Natural killer cell (primary cell): ENCODE results near the gene GYG2. TPM values are rescaled to one million over a fixed set of nuclear protein-coding genes. Genes with fewer than 3 reads are reported as not detected.
"Not testable (repeated sequence)": the region's sequence is repeated elsewhere in the genome, so short reads cannot be mapped to it uniquely, and the experiment has no call there.

Experiments used
- ATAC-seq, 3 donors: fragments of 150-1000 bp in 2 of 3; fragments of 200-7000 bp in 1 of 3; cut with Tn5 transposase; 1 replicate in 1 of 3; 2 replicates in 2 of 3; pipeline ENCODE4 v1.10.0; 2021; ENCODE audit warnings: mild to moderate bottlenecking in 2 of 3, moderate library complexity in 2 of 3
- DNase-seq, 2 donors: peaks; one replicate each; pipeline versions ENCODE4 v3.0.0 to v3.0.0-alpha.2; 2013 to 2021; ENCODE audit warnings: mixed read lengths in 1 of 2
- H3K27ac ChIP-seq: one replicate; pipeline ENCODE4 v1.5.1; 2013; ENCODE audit warnings: mild to moderate bottlenecking, low read length
- H3K27me3 ChIP-seq: one replicate; pipeline ENCODE4 v1.6.1; 2013; ENCODE audit warnings: low read length; ENCODE audit not compliant: control insufficient read depth, insufficient read depth
- H3K36me3 ChIP-seq: one replicate; pipeline ENCODE4 v1.6.1; 2013; ENCODE audit warnings: low read length; ENCODE audit not compliant: control insufficient read depth, insufficient read depth
- H3K4me1 ChIP-seq: one replicate; pipeline ENCODE4 v1.6.1; 2013; ENCODE audit warnings: low read length; ENCODE audit not compliant: control insufficient read depth, insufficient read depth
- H3K4me3 ChIP-seq: one replicate; pipeline ENCODE4 v1.5.1; 2013; ENCODE audit warnings: low read length
- H3K9me3 ChIP-seq: one replicate; pipeline ENCODE4 v1.6.1; 2013; ENCODE audit warnings: low read length; ENCODE audit not compliant: control insufficient read depth, insufficient read depth
- H3K27ac Mint-ChIP-seq, 2 donors: one replicate each; pipeline ENCODE4 v1.8.0; 2022; ENCODE audit warnings: mild to moderate bottlenecking in 2 of 2, mixed read lengths in 2 of 2, moderate library complexity in 1 of 2
- H3K27me3 Mint-ChIP-seq, 2 donors: one replicate each; pipeline ENCODE4 v1.8.0; 2022; ENCODE audit warnings: low read depth in 2 of 2, mixed read lengths in 2 of 2
- H3K36me3 Mint-ChIP-seq: one replicate; pipeline ENCODE4 v1.8.0; 2022; ENCODE audit warnings: mixed read lengths
- H3K4me1 Mint-ChIP-seq, 2 donors: one replicate each; pipeline ENCODE4 v1.8.0; 2022; ENCODE audit warnings: mixed read lengths in 2 of 2
- H3K4me3 Mint-ChIP-seq: one replicate; pipeline ENCODE4 v1.8.0; 2022; ENCODE audit warnings: mild to moderate bottlenecking, moderate library complexity, mixed read lengths
- H3K9me3 Mint-ChIP-seq, 2 donors: one replicate each; pipeline ENCODE4 v1.8.0; 2022; ENCODE audit warnings: mixed read lengths in 2 of 2
- CTCF ChIP-seq: fragments of 200-600 bp; IDR thresholded peaks from one replicate; pipeline ENCODE4 v1.8.0; 2022; ENCODE audit warnings: antibody characterized with exemption
- WGBS: methylation state at CpG from one replicate; pipeline ENCODE4 v1.1.7; 2013; ENCODE audit warnings: missing lambda C conversion rate; ENCODE audit not compliant: insufficient coverage; 5-methylcytosine and 5-hydroxymethylcytosine counted together
- intact Hi-C: fragments of 100-400 bp; cut with micrococcal nuclease; formaldehyde crosslinking; loops from one replicate; pipeline ENCODE4 v1.14.2; 2022
- total RNA-seq, 4 donors: library from RNA; stranded (reverse); fragments of 120-200 nt in 1 of 4; gene quantifications; one replicate each; pipeline versions ENCODE4 v1.2.3 to v1.2.4, GENCODE V29; 2013 to 2022

The GYG2 gene
- total RNA-seq, 3 donors from 2014 or later (not counting 1 experiment from before 2014, with no cell fraction given), result not detected

DNA sequence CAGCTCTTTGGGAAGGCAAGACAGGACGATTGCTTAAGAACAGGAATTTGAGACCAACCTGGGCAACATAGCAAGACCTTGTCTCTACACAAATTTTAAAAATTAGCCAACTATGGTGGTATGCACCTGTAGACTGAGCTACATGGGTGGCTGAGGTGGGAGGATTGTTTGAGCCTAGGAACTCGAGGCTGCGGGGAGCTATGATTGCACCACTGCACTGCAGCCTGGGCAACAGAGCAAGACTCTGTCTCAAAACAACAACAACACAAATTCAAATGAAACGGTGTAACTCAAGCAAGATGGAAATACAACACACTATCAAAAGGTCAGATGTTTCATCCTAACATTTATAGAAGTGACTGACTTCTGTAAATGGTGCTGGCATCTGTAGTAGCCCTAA, 39.8 kb upstream of the GYG2 start:
- no peak for DNase-seq
- H3K4me3 Mint-ChIP-seq, result no peak overlapping the region
- no peaks in the 10 kb centered on the region for H3K27me3 Mint-ChIP-seq
- no peak for ATAC-seq
- Histone ChIP-seq H3K4me3 (no peak overlapping the region), H3K27ac (no peak overlapping the region), H3K9me3 (no peaks in the 10 kb centered on the region), H3K4me1 (no peaks in the 10 kb centered on the region), H3K27me3 (no peaks in the 10 kb centered on the region), H3K36me3 (no peaks in the 10 kb centered on the region)
- intact Hi-C loops, result no loop called here
- 68% methylated on average over 2 of the region's 4 CpGs for WGBS
- H3K27ac Mint-ChIP-seq, result no peak overlapping the region
- TF ChIP-seq CTCF, result no peak
- no peaks in the 10 kb centered on the region for H3K9me3 Mint-ChIP-seq
- H3K4me1 Mint-ChIP-seq, result no peaks in the 10 kb centered on the region
- H3K36me3 Mint-ChIP-seq, result no peaks in the 10 kb centered on the region

DNA sequence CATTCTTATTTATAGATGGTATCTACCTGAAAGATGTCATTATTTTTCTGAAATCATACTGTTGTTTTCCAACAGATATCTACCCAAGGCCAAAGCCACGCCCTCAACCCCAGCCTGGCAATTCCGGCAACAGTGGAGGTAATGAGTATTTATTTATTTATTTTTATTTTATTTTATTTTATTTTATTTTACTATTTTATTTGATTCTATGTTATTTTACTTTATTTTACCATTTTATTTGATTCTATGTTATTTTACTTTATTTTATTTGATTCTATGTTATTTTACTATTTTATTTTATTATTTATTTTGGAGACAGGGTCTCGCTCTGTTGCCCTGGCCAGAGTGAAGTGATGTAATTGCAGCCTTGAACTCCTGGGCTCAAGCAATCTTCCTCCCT, 39.2 kb upstream of the GYG2 start:
- Histone ChIP-seq H3K9me3 (no peaks in the 10 kb centered on the region), H3K4me1 (no peaks in the 10 kb centered on the region), H3K27me3 (no peaks in the 10 kb centered on the region), H3K4me3 (no peak overlapping the region), H3K36me3 (no peaks in the 10 kb centered on the region), H3K27ac (no peak overlapping the region)
- intact Hi-C loops, result no loop called here
- TF ChIP-seq CTCF, result no peak
- H3K36me3 Mint-ChIP-seq, result no peaks in the 10 kb centered on the region
- H3K4me1 Mint-ChIP-seq, result no peaks in the 10 kb centered on the region
- H3K4me3 Mint-ChIP-seq, result no peak overlapping the region
- H3K9me3 Mint-ChIP-seq, result no peaks in the 10 kb centered on the region
- no peaks in the 10 kb centered on the region for H3K27me3 Mint-ChIP-seq
- no peak overlapping the region for H3K27ac Mint-ChIP-seq
- ATAC-seq (no peak), DNase-seq (no peak)
- 100% methylated on average over 1 of the region's 3 CpGs for WGBS

DNA sequence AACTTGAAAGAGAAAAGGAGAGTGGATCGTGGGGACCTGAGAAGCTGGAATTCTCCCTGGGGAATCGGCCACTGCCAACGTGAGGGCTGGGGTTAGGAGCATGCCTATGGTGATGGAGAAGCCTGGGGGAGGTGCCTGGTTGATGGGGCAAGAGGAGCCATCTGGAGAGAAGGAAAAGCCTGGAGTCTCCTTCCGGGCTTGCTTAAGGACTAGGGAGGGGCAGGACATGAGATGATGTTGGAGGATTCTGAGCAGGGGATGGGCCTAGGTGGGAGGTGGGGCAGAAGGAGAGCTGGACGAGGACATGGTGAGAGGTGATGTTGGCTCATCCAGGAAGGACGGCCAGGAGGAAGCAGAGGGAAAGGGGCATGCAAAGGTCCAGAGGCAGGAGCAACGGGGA, 35.0 kb upstream of the GYG2 start:
- Histone ChIP-seq H3K4me3 (no peak overlapping the region), H3K4me1 (no peaks in the 10 kb centered on the region), H3K9me3 (no peaks in the 10 kb centered on the region), H3K27me3 (no peaks in the 10 kb centered on the region), H3K36me3 (no peaks in the 10 kb centered on the region), H3K27ac (no peak overlapping the region)
- TF ChIP-seq CTCF, result no peak
- WGBS, result 75% methylated on average over 7 of the region's 7 CpGs
- Mint-ChIP-seq H3K27ac (no peak overlapping the region), H3K4me3 (no peak overlapping the region), H3K27me3 (no peaks in the 10 kb centered on the region), H3K9me3 (no peaks in the 10 kb centered on the region), H3K36me3 (no peaks in the 10 kb centered on the region), H3K4me1 (no peaks in the 10 kb centered on the region)
- DNase-seq, result no peak
- intact Hi-C loops, result no loop called here
- no peak for ATAC-seq

GRCh38 chrX:2794336-2794735, 34.4 kb upstream of the GYG2 start:
- intact Hi-C loops, result no loop called here

DNA sequence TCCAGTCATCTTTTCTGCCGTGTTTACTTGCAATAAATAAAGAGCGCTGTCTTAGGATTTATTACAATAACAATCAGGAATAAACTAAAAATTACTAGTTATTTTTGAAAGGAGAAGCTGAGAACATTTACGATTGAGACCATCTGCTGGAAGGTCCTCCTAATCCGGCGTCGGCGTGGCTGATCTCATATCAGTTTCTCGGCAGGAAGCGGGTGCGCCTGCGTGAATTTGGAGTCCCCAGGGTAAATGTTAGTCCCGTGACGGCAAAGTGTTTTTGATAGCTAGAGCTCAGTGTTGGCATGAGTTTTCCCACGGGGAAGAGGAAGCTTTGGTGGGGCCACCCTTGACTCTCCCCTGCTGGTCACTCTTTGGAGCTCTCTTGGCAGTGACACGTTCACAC, 31.9 kb upstream of the GYG2 start:
- not testable (repeated sequence) for H3K4me1 Mint-ChIP-seq, ATAC-seq
- 35% methylated on average over 12 of the region's 15 CpGs for WGBS

More at GRCh38 chrX:2794336-2794735, 34.4 kb upstream of the GYG2 start:
- no peak overlapping the region for H3K4me3 Mint-ChIP-seq
- ATAC-seq, result no peak
- H3K27me3 Mint-ChIP-seq, result no peaks in the 10 kb centered on the region
- H3K4me1 ChIP-seq, result no peaks in the 10 kb centered on the region
- H3K9me3 ChIP-seq, result no peaks in the 10 kb centered on the region
- H3K4me3 ChIP-seq, result no peak overlapping the region
- no peak for DNase-seq
- WGBS, result 92% methylated on average over 19 of the region's 19 CpGs
- TF ChIP-seq CTCF, result no peak
- H3K27ac ChIP-seq, result no peak overlapping the region
- H3K4me1 Mint-ChIP-seq, result no peaks in the 10 kb centered on the region
- H3K36me3 ChIP-seq, result no peaks in the 10 kb centered on the region
- H3K27me3 ChIP-seq, result no peaks in the 10 kb centered on the region
- no peaks in the 10 kb centered on the region for H3K9me3 Mint-ChIP-seq
- no peaks in the 10 kb centered on the region for H3K36me3 Mint-ChIP-seq
- H3K27ac Mint-ChIP-seq, result no peak overlapping the region

More for the DNA sequence above, 31.9 kb upstream of the GYG2 start:
- H3K4me3 Mint-ChIP-seq, H3K9me3 Mint-ChIP-seq, H3K36me3 ChIP-seq, H3K27ac Mint-ChIP-seq, H3K27me3 ChIP-seq, DNase-seq, H3K36me3 Mint-ChIP-seq, H3K27me3 Mint-ChIP-seq, H3K4me1 ChIP-seq, H3K27ac ChIP-seq, H3K4me3 ChIP-seq, H3K9me3 ChIP-seq, intact Hi-C loops: not testable (repeated sequence)
